ENCODE results near the gene CLCN7. TPM values are rescaled to one million over a fixed set of nuclear protein-coding genes. Genes with fewer than 3 reads are reported as not detected.

The CLCN7 gene
- total RNA-seq, 1 experiment from 2014 or later: 70.0 TPM

- no peak for TF ChIP-seq CTCF (conservative IDR thresholded peaks at IDR 0.05)
- H2BK12ac ChIP-seq (ENCODE audit: insufficient read length, low read depth, low read length): no peak overlapping the region
- H2BK20ac ChIP-seq (ENCODE audit: low read depth, low read length, poor library complexity, severe bottlenecking): no peak overlapping the region
- no peak overlapping the region for H3K4ac ChIP-seq (ENCODE audit: low read depth, low read length)
- DNase-seq: no peak
- no peak overlapping the region for H2BK5ac ChIP-seq (ENCODE audit: insufficient read length, low read length)
- H2BK15ac ChIP-seq (ENCODE audit: low read depth, low read length): no peak overlapping the region
- H3K27me3 ChIP-seq (ENCODE audit: insufficient read depth, low read length): no peaks in the 10 kb centered on the region
- no peak overlapping the region for H4K8ac ChIP-seq (replicated peaks; ENCODE audit: insufficient read length, low read depth, low read length)
- H3K27ac ChIP-seq (ENCODE audit: insufficient read length, low read depth, low read length): no peak overlapping the region
- no peaks in the 10 kb centered on the region for H4K20me1 ChIP-seq (ENCODE audit: control insufficient read depth, insufficient read depth, insufficient read length)
- H2BK120ac ChIP-seq (ENCODE audit: low read depth, low read length, poor library complexity, severe bottlenecking): no peak overlapping the region
- no peak overlapping the region for H3K56ac ChIP-seq (ENCODE audit: insufficient read length, low read depth, low read length)
- H3K23me2 ChIP-seq (ENCODE audit: insufficient read length, low read depth, low read length, poor library complexity, severe bottlenecking): no peaks in the 10 kb centered on the region
- no peaks in the 10 kb centered on the region for H3K9me3 Mint-ChIP-seq
- no peak overlapping the region for H3K27ac Mint-ChIP-seq
- H4K5ac ChIP-seq (ENCODE audit: insufficient read length, low read depth, low read length): no peak overlapping the region
- H3T11ph ChIP-seq (ENCODE audit: low read length): no peak overlapping the region
- no peak overlapping the region for H3K18ac ChIP-seq (ENCODE audit: insufficient read length, low read depth, low read length)
- H3K9ac ChIP-seq (ENCODE audit: extremely low read depth, insufficient read length, low read length): no peak overlapping the region
- peaks cover 17 to 50% (median 50%) of the 10 kb centered on the region in 3 experiments; a peak in 6 of 7 replicates for H3K36me3 Mint-ChIP-seq (ENCODE audit: insufficient read depth in 1 of 3, low read depth in 3 of 3)
- no peaks in the 10 kb centered on the region for H3K27me3 Mint-ChIP-seq (ENCODE audit: low read depth)
- H3K4me1 ChIP-seq (ENCODE audit: insufficient read depth, low read length): no peaks in the 10 kb centered on the region
- H3K79me1 ChIP-seq (ENCODE audit: insufficient read depth, low read depth, low read length, poor library complexity, severe bottlenecking): no peaks in the 10 kb centered on the region
- no peak overlapping the region for H3K4me2 ChIP-seq (ENCODE audit: insufficient read depth, insufficient read length, low read length)
- no peaks in the 10 kb centered on the region for H3K9me3 ChIP-seq (ENCODE audit: control insufficient read depth, low read depth, low read length)
- H3K79me2 ChIP-seq (ENCODE audit: insufficient read depth, low read length): no peaks in the 10 kb centered on the region
- H3K23ac ChIP-seq (ENCODE audit: insufficient read length, low read depth, low read length): no peak overlapping the region
- H2AFZ ChIP-seq (ENCODE audit: low read length): no peak overlapping the region
- no peaks in the 10 kb centered on the region for H3K4me1 Mint-ChIP-seq
- no peak overlapping the region for H4K91ac ChIP-seq (ENCODE audit: insufficient read length, low read depth, low read length)
- no CpG with 5 or more reads among the region's 36 CpGs for WGBS (ENCODE audit: extremely low coverage, insufficient read length, low lambda C conversion rate)
- H3K4me3 Mint-ChIP-seq: no peak overlapping the region
- no peak overlapping the region for H3K14ac ChIP-seq (ENCODE audit: insufficient read depth, low read length)
- H2AK5ac ChIP-seq (ENCODE audit: insufficient read length, low read length): no peak overlapping the region
Measured at GRCh38 chr16:1499756-1500464, 25.1 kb upstream of the CLCN7 start.
